UCSD-AML1 (cell line): ENCODE results near the gene NANS.
A peak's percentile ranks its signal among the peaks of the same experiment; 100 is the strongest.
"Not testable (repeated sequence)": the region's sequence is repeated elsewhere in the genome, so short reads cannot be mapped to it uniquely, and the experiment has no call there.

Source experiments
- DNase-seq: peaks from one replicate; lab custom pipeline; 2025; ENCODE audit not compliant: unreplicated experiment; lab: John Stamatoyannopoulos, UW

Gene NANS

GRCh38 chr9:98099346-98099745, 42.8 kb downstream of the NANS start:
- no peak for DNase-seq

- no peak for DNase-seq
These were observed 43.4 kb downstream of the NANS start for GRCh38 chr9:98099898-98100297.

GRCh38 chr9:98100456-98100855, 43.9 kb downstream of the NANS start:
- no peak for DNase-seq

- no peak for DNase-seq
These were observed 44.9 kb downstream of the NANS start for GRCh38 chr9:98101416-98101815.

- peak; percentile 57 for DNase-seq
These were observed 45.3 kb downstream of the NANS start for GRCh38 chr9:98101868-98102273.

- DNase-seq, result no peak
These were observed 47.9 kb downstream of the NANS start for GRCh38 chr9:98104445-98104881.

GRCh38 chr9:98105006-98105405, 48.5 kb downstream of the NANS start:
- DNase-seq, result no peak

GRCh38 chr9:98107926-98108325, 51.4 kb downstream of the NANS start:
- no peak for DNase-seq

- no peak for DNase-seq
These were observed 52.0 kb downstream of the NANS start for GRCh38 chr9:98108531-98109031.

GRCh38 chr9:98109052-98109451, 52.5 kb downstream of the NANS start:
- DNase-seq, result no peak

- DNase-seq, result not testable (repeated sequence)
These were observed 60.6 kb downstream of the NANS start for GRCh38 chr9:98117097-98117496.

- peak; percentile 58 for DNase-seq
These were observed 61.6 kb downstream of the NANS start for GRCh38 chr9:98117984-98118639.

- DNase-seq, result peak; percentile 82
These were observed 62.4 kb downstream of the NANS start, which contains the start of gene TRIM14 for GRCh38 chr9:98118640-98119601. Gene TRIM14 (minus strand): TSS chr9:98119222. CDS start chr9:98119188, 34 bp downstream.

- no peak for DNase-seq
These were observed 63.9 kb downstream of the NANS start for GRCh38 chr9:98120476-98120875.

GRCh38 chr9:98121058-98121457, 64.5 kb downstream of the NANS start:
- DNase-seq, result no peak

GRCh38 chr9:98124091-98124490, 67.6 kb downstream of the NANS start:
- DNase-seq, result not testable (repeated sequence)

- DNase-seq, result no peak
These were observed 68.3 kb downstream of the NANS start for GRCh38 chr9:98124637-98125426.

GRCh38 chr9:98127226-98127625, 70.7 kb downstream of the NANS start:
- no peak for DNase-seq

- DNase-seq, result no peak
These were observed 71.8 kb downstream of the NANS start for GRCh38 chr9:98128316-98128715.

GRCh38 chr9:98129451-98129881, 72.9 kb downstream of the NANS start:
- DNase-seq, result no peak

GRCh38 chr9:98130060-98130459, 73.5 kb downstream of the NANS start:
- not testable (repeated sequence) for DNase-seq
